ENCODE results near the gene CHD9.

CHD9 gene

GRCh38 chr16:53105565-53105964 is 50.8 kb downstream of the CHD9 start:
- Histone ChIP-seq H3K9me3 (ENCODE audit: control insufficient read depth in 5 of 5, low read length in 5 of 5) (no peaks in the 10 kb centered on the region), H3K4me3 (ENCODE audit: low read depth in 1 of 5, low read length in 5 of 5) (no peak overlapping the region), H3K4me1 (ENCODE audit: control insufficient read depth in 5 of 5, insufficient read depth in 5 of 5, low read length in 5 of 5) (peaks cover 2 to 21% (median 16%) of the 10 kb centered on the region in 5 donors), H3K36me3 (ENCODE audit: control insufficient read depth in 5 of 5, insufficient read depth in 5 of 5, low read length in 5 of 5) (no peaks in the 10 kb centered on the region), H3K27ac (ENCODE audit: low read depth, low read length) (no peak overlapping the region), H3K9ac (ENCODE audit: low read length in 5 of 5) (no peak overlapping the region), H3K27me3 (ENCODE audit: control insufficient read depth in 5 of 5, insufficient read depth in 4 of 5, low read length in 5 of 5) (no peaks in the 10 kb centered on the region)

GRCh38 chr16:53111078-53111791 is 56.4 kb downstream of the CHD9 start:
- Histone ChIP-seq H3K9me3 (ENCODE audit: control insufficient read depth in 5 of 5, low read length in 5 of 5) (no peaks in the 10 kb centered on the region), H3K27me3 (ENCODE audit: control insufficient read depth in 5 of 5, insufficient read depth in 4 of 5, low read length in 5 of 5) (no peaks in the 10 kb centered on the region), H3K27ac (ENCODE audit: low read depth, low read length) (no peak overlapping the region), H3K36me3 (ENCODE audit: control insufficient read depth in 5 of 5, insufficient read depth in 5 of 5, low read length in 5 of 5) (peaks cover 0 to 2% (median 0%) of the 10 kb centered on the region in 5 donors), H3K9ac (ENCODE audit: low read length in 5 of 5) (no peak overlapping the region), H3K4me3 (ENCODE audit: low read depth in 1 of 5, low read length in 5 of 5) (no peak overlapping the region), H3K4me1 (ENCODE audit: control insufficient read depth in 5 of 5, insufficient read depth in 5 of 5, low read length in 5 of 5) (peaks cover 0 to 18% (median 12%) of the 10 kb centered on the region in 5 donors)

- H3K4me3 ChIP-seq (ENCODE audit: low read depth in 1 of 5, low read length in 5 of 5), result no peak overlapping the region
- H3K9ac ChIP-seq (ENCODE audit: low read length in 5 of 5), result peak overlapping the region in 1 of 5 donors; percentile 59
- no peaks in the 10 kb centered on the region for H3K9me3 ChIP-seq (ENCODE audit: control insufficient read depth in 5 of 5, low read length in 5 of 5)
- H3K27ac ChIP-seq (ENCODE audit: low read depth, low read length), result peak overlapping the region; percentile 17
- no peaks in the 10 kb centered on the region for H3K27me3 ChIP-seq (ENCODE audit: control insufficient read depth in 5 of 5, insufficient read depth in 4 of 5, low read length in 5 of 5)
- peaks cover 0 to 2% (median 0%) of the 10 kb centered on the region in 5 donors for H3K36me3 ChIP-seq (ENCODE audit: control insufficient read depth in 5 of 5, insufficient read depth in 5 of 5, low read length in 5 of 5)
- peaks cover 0 to 18% (median 12%) of the 10 kb centered on the region in 5 donors for H3K4me1 ChIP-seq (ENCODE audit: control insufficient read depth in 5 of 5, insufficient read depth in 5 of 5, low read length in 5 of 5)
These were observed 57.2 kb downstream of the CHD9 start for GRCh38 chr16:53112015-53112414.

- Histone ChIP-seq H3K9me3 (ENCODE audit: control insufficient read depth in 5 of 5, low read length in 5 of 5) (no peaks in the 10 kb centered on the region), H3K27me3 (ENCODE audit: control insufficient read depth in 5 of 5, insufficient read depth in 4 of 5, low read length in 5 of 5) (no peaks in the 10 kb centered on the region), H3K9ac (ENCODE audit: low read length in 5 of 5) (no peak overlapping the region), H3K36me3 (ENCODE audit: control insufficient read depth in 5 of 5, insufficient read depth in 5 of 5, low read length in 5 of 5) (peaks cover 0 to 2% (median 0%) of the 10 kb centered on the region in 5 donors), H3K4me3 (ENCODE audit: low read depth in 1 of 5, low read length in 5 of 5) (no peak overlapping the region), H3K4me1 (ENCODE audit: control insufficient read depth in 5 of 5, insufficient read depth in 5 of 5, low read length in 5 of 5) (peaks cover 0 to 18% (median 12%) of the 10 kb centered on the region in 5 donors), H3K27ac (ENCODE audit: low read depth, low read length) (no peak overlapping the region)
These were observed 60.3 kb downstream of the CHD9 start for GRCh38 chr16:53115047-53115446.

- Histone ChIP-seq H3K9ac (ENCODE audit: low read length in 5 of 5) (no peak overlapping the region), H3K4me3 (ENCODE audit: low read depth in 1 of 5, low read length in 5 of 5) (no peak overlapping the region), H3K36me3 (ENCODE audit: control insufficient read depth in 5 of 5, insufficient read depth in 5 of 5, low read length in 5 of 5) (peaks cover 0 to 2% (median 0%) of the 10 kb centered on the region in 5 donors), H3K9me3 (ENCODE audit: control insufficient read depth in 5 of 5, low read length in 5 of 5) (no peaks in the 10 kb centered on the region), H3K27ac (ENCODE audit: low read depth, low read length) (no peak overlapping the region), H3K4me1 (ENCODE audit: control insufficient read depth in 5 of 5, insufficient read depth in 5 of 5, low read length in 5 of 5) (peaks cover 0 to 18% (median 11%) of the 10 kb centered on the region in 5 donors), H3K27me3 (ENCODE audit: control insufficient read depth in 5 of 5, insufficient read depth in 4 of 5, low read length in 5 of 5) (no peaks in the 10 kb centered on the region)
These were observed 61.0 kb downstream of the CHD9 start for GRCh38 chr16:53115773-53116172.

GRCh38 chr16:53121043-53121620 is 66.3 kb downstream of the CHD9 start:
- no peak overlapping the region for H3K9ac ChIP-seq (ENCODE audit: low read length in 5 of 5)
- no peaks in the 10 kb centered on the region for H3K36me3 ChIP-seq (ENCODE audit: control insufficient read depth in 5 of 5, insufficient read depth in 5 of 5, low read length in 5 of 5)
- H3K27me3 ChIP-seq (ENCODE audit: control insufficient read depth in 5 of 5, insufficient read depth in 4 of 5, low read length in 5 of 5), result no peaks in the 10 kb centered on the region
- H3K27ac ChIP-seq (ENCODE audit: low read depth, low read length), result peak overlapping the region; percentile 26
- H3K9me3 ChIP-seq (ENCODE audit: control insufficient read depth in 5 of 5, low read length in 5 of 5), result no peaks in the 10 kb centered on the region
- no peak overlapping the region for H3K4me3 ChIP-seq (ENCODE audit: low read depth in 1 of 5, low read length in 5 of 5)
- peaks cover 0 to 10% (median 6%) of the 10 kb centered on the region in 5 donors for H3K4me1 ChIP-seq (ENCODE audit: control insufficient read depth in 5 of 5, insufficient read depth in 5 of 5, low read length in 5 of 5)

- no peaks in the 10 kb centered on the region for H3K36me3 ChIP-seq (ENCODE audit: control insufficient read depth in 5 of 5, insufficient read depth in 5 of 5, low read length in 5 of 5)
- no peak overlapping the region for H3K4me3 ChIP-seq (ENCODE audit: low read depth in 1 of 5, low read length in 5 of 5)
- peak overlapping the region; percentile 26 for H3K27ac ChIP-seq (ENCODE audit: low read depth, low read length)
- no peaks in the 10 kb centered on the region for H3K27me3 ChIP-seq (ENCODE audit: control insufficient read depth in 5 of 5, insufficient read depth in 4 of 5, low read length in 5 of 5)
- H3K9ac ChIP-seq (ENCODE audit: low read length in 5 of 5), result no peak overlapping the region
- H3K4me1 ChIP-seq (ENCODE audit: control insufficient read depth in 5 of 5, insufficient read depth in 5 of 5, low read length in 5 of 5), result peaks cover 0 to 10% (median 6%) of the 10 kb centered on the region in 5 donors
- no peaks in the 10 kb centered on the region for H3K9me3 ChIP-seq (ENCODE audit: control insufficient read depth in 5 of 5, low read length in 5 of 5)
These were observed 66.9 kb downstream of the CHD9 start for GRCh38 chr16:53121661-53122060.

- H3K27me3 ChIP-seq (ENCODE audit: control insufficient read depth in 5 of 5, insufficient read depth in 4 of 5, low read length in 5 of 5), result no peaks in the 10 kb centered on the region
- H3K4me3 ChIP-seq (ENCODE audit: low read depth in 1 of 5, low read length in 5 of 5), result no peak overlapping the region
- peaks cover 0 to 10% (median 6%) of the 10 kb centered on the region in 5 donors for H3K4me1 ChIP-seq (ENCODE audit: control insufficient read depth in 5 of 5, insufficient read depth in 5 of 5, low read length in 5 of 5)
- H3K9ac ChIP-seq (ENCODE audit: low read length in 5 of 5), result no peak overlapping the region
- no peak overlapping the region for H3K27ac ChIP-seq (ENCODE audit: low read depth, low read length)
- no peaks in the 10 kb centered on the region for H3K9me3 ChIP-seq (ENCODE audit: control insufficient read depth in 5 of 5, low read length in 5 of 5)
- no peaks in the 10 kb centered on the region for H3K36me3 ChIP-seq (ENCODE audit: control insufficient read depth in 5 of 5, insufficient read depth in 5 of 5, low read length in 5 of 5)
These were observed 69.0 kb downstream of the CHD9 start for GRCh38 chr16:53123747-53124146.

GRCh38 chr16:53126390-53126789 is 71.6 kb downstream of the CHD9 start:
- Histone ChIP-seq H3K27ac (ENCODE audit: low read depth, low read length) (no peak overlapping the region), H3K9me3 (ENCODE audit: control insufficient read depth in 5 of 5, low read length in 5 of 5) (no peaks in the 10 kb centered on the region), H3K36me3 (ENCODE audit: control insufficient read depth in 5 of 5, insufficient read depth in 5 of 5, low read length in 5 of 5) (no peaks in the 10 kb centered on the region), H3K9ac (ENCODE audit: low read length in 5 of 5) (no peak overlapping the region), H3K4me1 (ENCODE audit: control insufficient read depth in 5 of 5, insufficient read depth in 5 of 5, low read length in 5 of 5) (peaks cover 2 to 20% (median 15%) of the 10 kb centered on the region in 5 donors), H3K4me3 (ENCODE audit: low read depth in 1 of 5, low read length in 5 of 5) (no peak overlapping the region), H3K27me3 (ENCODE audit: control insufficient read depth in 5 of 5, insufficient read depth in 4 of 5, low read length in 5 of 5) (no peaks in the 10 kb centered on the region)

All from subcutaneous abdominal adipose tissue (tissue), 5 donors.